HG03108 (cell line): ENCODE results near the gene SLC23A2.

Experiments
- ATAC-seq: cut with Tn5 transposase; IDR thresholded peaks from one replicate; pipeline ENCODE4 v1.9.1; 2021; ENCODE audit warnings: moderate library complexity; ENCODE audit not compliant: unreplicated experiment

SLC23A2 gene

GRCh38 chr20:4828830-4829513 is 172.3 kb downstream of the SLC23A2 start:
- ATAC-seq = no peak

GRCh38 chr20:4821590-4821989 is 179.7 kb downstream of the SLC23A2 start:
- ATAC-seq = no peak

- no peak for ATAC-seq
Observed at GRCh38 chr20:4820806-4821518, 180.3 kb downstream of the SLC23A2 start.

GRCh38 chr20:4819901-4820300 is 181.4 kb downstream of the SLC23A2 start:
- no peak for ATAC-seq

- ATAC-seq = no peak
Observed at GRCh38 chr20:4817230-4817671, 184.1 kb downstream of the SLC23A2 start.

- no peak for ATAC-seq
Observed at GRCh38 chr20:4815628-4816027, 185.7 kb downstream of the SLC23A2 start.

GRCh38 chr20:4814696-4815252 is 186.5 kb downstream of the SLC23A2 start:
- ATAC-seq = peak; percentile 39

- peak; percentile 40 for ATAC-seq
Observed at GRCh38 chr20:4813863-4814695, 187.2 kb downstream of the SLC23A2 start.

GRCh38 chr20:4813076-4813862 is 188.0 kb downstream of the SLC23A2 start:
- peak; percentile 32 for ATAC-seq

- ATAC-seq = no peak
Observed at GRCh38 chr20:4812641-4813075, 188.7 kb downstream of the SLC23A2 start.

- ATAC-seq = no peak
Observed at GRCh38 chr20:4812216-4812615, 189.1 kb downstream of the SLC23A2 start.

GRCh38 chr20:4811661-4812181 is 189.6 kb downstream of the SLC23A2 start:
- no peak for ATAC-seq

GRCh38 chr20:4811257-4811656 is 190.1 kb downstream of the SLC23A2 start:
- ATAC-seq = no peak

GRCh38 chr20:4810426-4811019 is 190.8 kb downstream of the SLC23A2 start:
- no peak for ATAC-seq

- ATAC-seq = no peak
Observed at GRCh38 chr20:4809707-4810106, 191.6 kb downstream of the SLC23A2 start.

- ATAC-seq = no peak
Observed at GRCh38 chr20:4808872-4809271, 192.4 kb downstream of the SLC23A2 start.

- no peak for ATAC-seq
Observed at GRCh38 chr20:4805663-4806449, 195.5 kb downstream of the SLC23A2 start.

- ATAC-seq = no peak
Observed at GRCh38 chr20:4802527-4802926, 198.8 kb downstream of the SLC23A2 start.
